ENCODE measurements around the gene TIMM9. TPM values are rescaled to one million over a fixed set of nuclear protein-coding genes. Genes with fewer than 3 reads are reported as not detected.

Gene TIMM9
- total and polyA plus RNA-seq, 2 donors (not counting 1 experiment from before 2014, with no cell fraction given), result 27.7 to 51.0 TPM

DNA sequence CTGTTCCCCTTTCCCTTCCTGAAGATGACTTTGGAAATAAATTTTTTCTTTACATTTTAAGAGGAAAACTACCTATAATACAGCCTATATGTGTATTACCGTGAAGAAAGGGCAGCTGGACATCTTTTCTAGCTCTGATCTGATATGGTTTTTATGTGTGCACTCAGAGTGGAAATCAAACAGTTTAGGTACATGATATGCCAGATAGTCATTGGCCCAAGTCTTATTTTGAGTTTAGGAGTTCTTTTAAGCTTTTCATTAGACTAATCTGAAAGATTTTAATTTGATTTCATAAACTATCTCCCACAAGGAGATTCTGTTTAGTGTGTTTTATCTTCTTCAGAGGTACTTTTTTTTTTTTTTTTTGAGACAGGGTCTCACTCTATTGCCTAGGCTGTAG is 49.0 kb upstream of the TIMM9 start:
- ChIA-PET POLR2A (no interaction called here), CTCF (no interaction called here)
- H3K27me3 Mint-ChIP-seq, result no peaks in the 10 kb centered on the region
- no peak overlapping the region for H3K27ac Mint-ChIP-seq
- no peak overlapping the region for H3K4me2 ChIP-seq (replicated peaks; ENCODE audit: low read depth, low read length, poor library complexity, severe bottlenecking)
- TF ChIP-seq, protein P1, sequence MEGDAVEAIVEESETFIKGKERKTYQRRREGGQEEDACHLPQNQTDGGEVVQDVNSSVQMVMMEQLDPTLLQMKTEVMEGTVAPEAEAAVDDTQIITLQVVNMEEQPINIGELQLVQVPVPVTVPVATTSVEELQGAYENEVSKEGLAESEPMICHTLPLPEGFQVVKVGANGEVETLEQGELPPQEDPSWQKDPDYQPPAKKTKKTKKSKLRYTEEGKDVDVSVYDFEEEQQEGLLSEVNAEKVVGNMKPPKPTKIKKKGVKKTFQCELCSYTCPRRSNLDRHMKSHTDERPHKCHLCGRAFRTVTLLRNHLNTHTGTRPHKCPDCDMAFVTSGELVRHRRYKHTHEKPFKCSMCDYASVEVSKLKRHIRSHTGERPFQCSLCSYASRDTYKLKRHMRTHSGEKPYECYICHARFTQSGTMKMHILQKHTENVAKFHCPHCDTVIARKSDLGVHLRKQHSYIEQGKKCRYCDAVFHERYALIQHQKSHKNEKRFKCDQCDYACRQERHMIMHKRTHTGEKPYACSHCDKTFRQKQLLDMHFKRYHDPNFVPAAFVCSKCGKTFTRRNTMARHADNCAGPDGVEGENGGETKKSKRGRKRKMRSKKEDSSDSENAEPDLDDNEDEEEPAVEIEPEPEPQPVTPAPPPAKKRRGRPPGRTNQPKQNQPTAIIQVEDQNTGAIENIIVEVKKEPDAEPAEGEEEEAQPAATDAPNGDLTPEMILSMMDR (IDR thresholded peaks at IDR 0.05), result no peak
- TF ChIP-seq EZH2 (IDR thresholded peaks at IDR 0.05; ENCODE audit: borderline replicate concordance, insufficient read depth, low read depth, low read length, poor library complexity, severe bottlenecking), result no peak
- no peaks in the 10 kb centered on the region for H3K9me3 ChIP-seq (ENCODE audit: control extremely low read depth in 1 of 3, control insufficient read depth in 2 of 3, insufficient read depth in 1 of 3, low read length in 2 of 3)
- intact Hi-C loops (cut with micrococcal nuclease), result no loop called here
- no peaks in the 10 kb centered on the region for H3K9me3 Mint-ChIP-seq (ENCODE audit: insufficient read depth)
- peaks cover 6 to 24% of the 10 kb centered on the region in 2 experiments for H3K36me3 ChIP-seq (replicated peaks in 1 of 2; ENCODE audit: control extremely low read depth in 1 of 2, control insufficient read depth in 1 of 2, extremely low read depth in 1 of 2, insufficient read depth in 2 of 2, low read length in 1 of 2)
- H3K4me3 Mint-ChIP-seq, result no peak overlapping the region
- peaks cover 7% of the 10 kb centered on the region for H3K4me1 Mint-ChIP-seq
- peaks cover 0 to 3% of the 10 kb centered on the region in 2 donors for H3K4me1 ChIP-seq (ENCODE audit: control insufficient read depth in 2 of 2, insufficient read depth in 2 of 2, low read length in 2 of 2)
- no peak overlapping the region for H3K9ac ChIP-seq (ENCODE audit: low read length)
- H3K79me2 ChIP-seq (ENCODE audit: control insufficient read depth, insufficient read depth, low read length), result no peaks in the 10 kb centered on the region
- no peaks in the 10 kb centered on the region for H4K20me1 ChIP-seq (ENCODE audit: control insufficient read depth, insufficient read depth, low read length, poor library complexity, severe bottlenecking)
- H2AFZ ChIP-seq (ENCODE audit: insufficient read depth, low read depth, low read length, poor library complexity, severe bottlenecking), result no peak overlapping the region
- H3K27ac ChIP-seq (ENCODE audit: low read length in 2 of 2), result no peak overlapping the region
- H3K4me3 ChIP-seq (ENCODE audit: control extremely low read depth in 1 of 5, extremely low read depth in 1 of 5, insufficient read depth in 1 of 5, low read depth in 2 of 5, low read length in 4 of 5), result no peak overlapping the region
- DNase-seq (no peak), ATAC-seq (ENCODE audit: low read depth) (no peak)
- no CpG with 5 or more reads among the region's 1 CpG for WGBS (ENCODE audit: insufficient coverage)
- no peaks in the 10 kb centered on the region for H3K27me3 ChIP-seq (replicated peaks in 1 of 4; ENCODE audit: control extremely low read depth in 1 of 4, control insufficient read depth in 3 of 4, insufficient read depth in 4 of 4, low read length in 3 of 4)

DNA sequence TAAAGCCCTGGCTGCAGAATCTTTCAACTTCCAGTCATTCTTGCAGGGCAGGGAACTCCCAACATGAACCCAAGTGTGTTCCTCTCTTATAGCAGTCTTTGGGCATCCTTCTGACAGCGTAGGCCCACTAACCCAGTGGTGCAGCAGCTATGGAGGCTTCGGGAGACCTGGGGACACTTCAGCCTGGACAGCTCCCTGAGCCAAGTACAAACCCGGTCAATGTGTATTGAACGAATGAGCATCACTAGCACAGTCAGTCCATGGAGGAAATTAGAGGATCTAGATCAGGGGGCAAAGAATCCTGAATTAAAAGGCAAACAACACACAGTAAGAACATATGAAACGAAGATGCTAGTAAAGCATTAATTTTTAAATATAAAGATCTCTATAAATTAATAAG is 42.0 kb upstream of the TIMM9 start:
- no peak for ATAC-seq (ENCODE audit: low read depth)
- Mint-ChIP-seq H3K27ac (no peak overlapping the region), H3K9me3 (ENCODE audit: insufficient read depth) (no peaks in the 10 kb centered on the region), H3K4me3 (no peak overlapping the region), H3K27me3 (no peaks in the 10 kb centered on the region), H3K4me1 (no peaks in the 10 kb centered on the region)
- Histone ChIP-seq H4K20me1 (ENCODE audit: control insufficient read depth, insufficient read depth, low read length, poor library complexity, severe bottlenecking) (no peaks in the 10 kb centered on the region), H3K4me1 (ENCODE audit: control insufficient read depth in 2 of 2, insufficient read depth in 2 of 2, low read length in 2 of 2) (no peaks in the 10 kb centered on the region), H3K4me3 (ENCODE audit: control extremely low read depth in 1 of 5, extremely low read depth in 1 of 5, insufficient read depth in 1 of 5, low read depth in 2 of 5, low read length in 4 of 5) (no peak overlapping the region), H3K9ac (ENCODE audit: low read length) (no peak overlapping the region), H3K4me2 (replicated peaks; ENCODE audit: low read depth, low read length, poor library complexity, severe bottlenecking) (no peak overlapping the region), H2AFZ (ENCODE audit: insufficient read depth, low read depth, low read length, poor library complexity, severe bottlenecking) (no peak overlapping the region), H3K36me3 (replicated peaks in 1 of 2; ENCODE audit: control extremely low read depth in 1 of 2, control insufficient read depth in 1 of 2, extremely low read depth in 1 of 2, insufficient read depth in 2 of 2, low read length in 1 of 2) (peaks cover 0 to 41% of the 10 kb centered on the region in 2 experiments), H3K27me3 (replicated peaks in 1 of 4; ENCODE audit: control extremely low read depth in 1 of 4, control insufficient read depth in 3 of 4, insufficient read depth in 4 of 4, low read length in 3 of 4) (no peaks in the 10 kb centered on the region), H3K79me2 (ENCODE audit: control insufficient read depth, insufficient read depth, low read length) (no peaks in the 10 kb centered on the region), H3K9me3 (ENCODE audit: control extremely low read depth in 1 of 3, control insufficient read depth in 2 of 3, insufficient read depth in 1 of 3, low read length in 2 of 3) (no peaks in the 10 kb centered on the region), H3K27ac (ENCODE audit: low read length in 2 of 2) (no peak overlapping the region)
- no peak for TF ChIP-seq EZH2 (IDR thresholded peaks at IDR 0.05; ENCODE audit: borderline replicate concordance, insufficient read depth, low read depth, low read length, poor library complexity, severe bottlenecking)
- TF ChIP-seq, protein P1 (IDR thresholded peaks at IDR 0.05), result no peak
- 94% methylated on average over 2 of the region's 5 CpGs for WGBS (ENCODE audit: insufficient coverage)
- intact Hi-C loops (cut with micrococcal nuclease), result no loop called here
- POLR2A ChIA-PET, result no interaction called here
- DNase-seq, result no peak
- CTCF ChIA-PET, result no interaction called here

Measured in B cell (primary cell).